ENCODE results near the gene DAP3. TPM values are rescaled to one million over a fixed set of nuclear protein-coding genes. Genes with fewer than 3 reads are reported as not detected.
"Not testable (repeated sequence)": the region's sequence is repeated elsewhere in the genome, so short reads cannot be mapped to it uniquely, and the experiment has no call there.

The DAP3 gene
- polyA plus RNA-seq, 2 of the 4 experiments (the other 2 are of a cell fraction), result 96.3 to 171 TPM

- H3K4me2 ChIP-seq, result no peak overlapping the region
- no peak for FAIRE-seq
- CTCF ChIA-PET, result interaction anchor here (1.4 kb wide), 1 partner anchor 9 kb away, joined by 4 read pairs; no protein-coding TSS in a partner anchor
- ATAC-seq, result no peak
- WGBS (ENCODE audit: missing lambda C conversion rate), result 91% methylated on average over 2 of the region's 2 CpGs
- no peaks in the 10 kb centered on the region for H3K9me3 ChIP-seq
- peaks cover 3% of the 10 kb centered on the region for H3K4me1 ChIP-seq
- H3K4me3 ChIP-seq, result no peak overlapping the region
- no peak for TF ChIP-seq TFCP2L1 (CRISPR knock-in tag; IDR thresholded peaks at IDR 0.05)
- no peak for TF ChIP-seq FOSL2 (IDR thresholded peaks at IDR 0.05)
- no peak for TF ChIP-seq FOSL2 (CRISPR knock-in tag; IDR thresholded peaks at IDR 0.05)
- no peak for TF ChIP-seq GATA3 (IDR thresholded peaks at IDR 0.05; ENCODE audit: borderline replicate concordance)
- no peak for TF ChIP-seq CBX2 (IDR thresholded peaks at IDR 0.05; ENCODE audit: borderline replicate concordance, low read depth)
- TF ChIP-seq POLR2A (IDR thresholded peaks at IDR 0.05; ENCODE audit: low read length), result no peak
- no peak for TF ChIP-seq EP300 (IDR thresholded peaks at IDR 0.05)
- TF ChIP-seq KDM1A (IDR thresholded peaks at IDR 0.05; ENCODE audit: low read depth), result no peak
- no peak for TF ChIP-seq ZNF302 (CRISPR knock-in tag; IDR thresholded peaks at IDR 0.05)
- no peak for TF ChIP-seq CTCF (IDR thresholded peaks at IDR 0.05)
- TF ChIP-seq ZFP36 (IDR thresholded peaks at IDR 0.05; ENCODE audit: borderline replicate concordance, partially characterized antibody), result no peak
- TF ChIP-seq HDAC2 (IDR thresholded peaks at IDR 0.05), result no peak
- TF ChIP-seq HOXB13 (CRISPR knock-in tag; IDR thresholded peaks at IDR 0.05; ENCODE audit: low read depth), result no peak
- no peak for TF ChIP-seq ATOH8 (CRISPR knock-in tag; IDR thresholded peaks at IDR 0.05; ENCODE audit: low read depth)
- no peak for TF ChIP-seq EHMT2 (IDR thresholded peaks at IDR 0.05; ENCODE audit: low read depth)
- no peak for TF ChIP-seq HES2 (IDR thresholded peaks at IDR 0.05)
- no peak for TF ChIP-seq RCOR1 (IDR thresholded peaks at IDR 0.05; ENCODE audit: low read depth, low read length)
- no peak for TF ChIP-seq CHD4 (IDR thresholded peaks at IDR 0.05; ENCODE audit: borderline replicate concordance)
- DNase-seq (ENCODE audit: low read depth in 1 of 2, low spot score in 1 of 2), result no peak
- POLR2A ChIA-PET, result no interaction called here
- no peak overlapping the region for H3K27ac ChIP-seq
Observed at GRCh38 chr1:155657463-155657862, 31.4 kb upstream of the DAP3 start.

GRCh38 chr1:155661239-155661638 lies 27.7 kb upstream of the DAP3 start:
- H3K9me3 ChIP-seq; H3K4me3 ChIP-seq; POLR2A ChIA-PET; DNase-seq (ENCODE audit: low read depth in 1 of 2, low spot score in 1 of 2); H3K27ac ChIP-seq; H3K4me2 ChIP-seq; H3K4me1 ChIP-seq; ATAC-seq; FAIRE-seq: not testable (repeated sequence)
- CTCF ChIA-PET, result interaction anchor here (0.6 to 2.4 kb wide), 2 partner anchors 10 to 78 kb away, joined by 4 to 7 read pairs; no protein-coding TSS in a partner anchor
- WGBS (ENCODE audit: missing lambda C conversion rate), result 82% methylated on average over 4 of the region's 4 CpGs

GRCh38 chr1:155669233-155670162 lies 19.4 kb upstream of the DAP3 start:
- ChIA-PET CTCF (no interaction called here), POLR2A (no interaction called here)
- Histone ChIP-seq H3K9me3 (no peaks in the 10 kb centered on the region), H3K27ac (no peak overlapping the region), H3K4me1 (no peaks in the 10 kb centered on the region), H3K4me3 (no peak overlapping the region), H3K4me2 (no peak overlapping the region)
- DNase-seq (ENCODE audit: low read depth in 1 of 2, low spot score in 1 of 2) (no peak), ATAC-seq (no peak), FAIRE-seq (no peak)
- 87% methylated on average over 5 of the region's 5 CpGs for WGBS (ENCODE audit: missing lambda C conversion rate)
- TF ChIP-seq HES2 (IDR thresholded peaks at IDR 0.05), result no peak
- TF ChIP-seq NR3C1 (IDR thresholded peaks at IDR 0.05), result no peak
- no peak for TF ChIP-seq CHD4 (IDR thresholded peaks at IDR 0.05; ENCODE audit: borderline replicate concordance)
- TF ChIP-seq RAD21 (conservative IDR thresholded peaks at IDR 0.05 in 1 of 2, IDR thresholded peaks at IDR 0.05 in 1 of 2), result no peak
- no peak for TF ChIP-seq RARB (CRISPR knock-in tag; IDR thresholded peaks at IDR 0.05)
- TF ChIP-seq CEBPB (IDR thresholded peaks at IDR 0.05), result 0 out of 4 replicates have a peak, but pooled peaks of 1 of the 2 experiments have one; percentile 39
